Endothelial cell of umbilical vein (primary cell): Measurements from ENCODE around the gene IKZF3. TPM values are rescaled to one million over a fixed set of nuclear protein-coding genes. Genes with fewer than 3 reads are reported as not detected.

ENCODE experiments used
- BruUV-seq: library from RNA; stranded (reverse); fragments of 400-500 nt; replicated peaks from 2 replicates; lab custom pipeline; 2021; lab: Mats Ljungman, UMichigan
- CTCF ChIA-PET: fragments of 300-600, 350-600 bp; sonication (Branson Sonifier 250); formaldehyde crosslinking; loops from one replicate; lab custom pipeline; 2021; ENCODE audit warnings: antibody characterized with exemption, inconsistent platforms; lab: Charles Lee
- POLR2A ChIA-PET: fragments of 300-600, 350-600 bp; sonication (Branson Sonifier 250); formaldehyde crosslinking; loops from one replicate; lab custom pipeline; 2021; ENCODE audit warnings: antibody characterized with exemption, inconsistent platforms; lab: Charles Lee
- DNase-seq: peaks from one replicate; pipeline ENCODE4 v3.0.0-alpha.2; 2011; ENCODE audit warnings: low read depth, low spot score
- FAIRE-seq: peaks from 2 replicates; lab custom pipeline; 2011; peaks lifted over from hg19 to GRCh38; lab: Jason Lieb, UNC
- H2AFZ ChIP-seq: 2 replicates; pipeline ENCODE4 v1.6.0; 2012; ENCODE audit warnings: low read depth, low read length, control low read depth, inconsistent platforms
- H3K27ac ChIP-seq: 2 replicates; pipeline ENCODE4 v1.5.1; 2011; ENCODE audit warnings: low read depth, mild to moderate bottlenecking, control low read depth, low read length, moderate library complexity; ENCODE audit not compliant: insufficient read depth
- H3K27me3 ChIP-seq, 2 experiments: 2 replicates each; pipeline versions ENCODE4 v1.6.0 to v1.6.1; 2011; ENCODE audit warnings: low read length in 2 of 2, mixed read lengths in 1 of 2; ENCODE audit not compliant: control insufficient read depth in 2 of 2, insufficient read depth in 2 of 2
- H3K36me3 ChIP-seq, 2 experiments: 2 replicates in 1 of 2; 3 replicates in 1 of 2; pipeline ENCODE4 v1.5.1; 2011; ENCODE audit warnings: low read length in 2 of 2, mild to moderate bottlenecking in 1 of 2, moderate library complexity in 1 of 2; ENCODE audit not compliant: control insufficient read depth in 2 of 2, insufficient read depth in 2 of 2; ENCODE audit errors: extremely low read depth in 1 of 2
- H3K4me1 ChIP-seq: 3 replicates; pipeline ENCODE4 v1.5.1; 2011; ENCODE audit warnings: mild to moderate bottlenecking, low read length; ENCODE audit not compliant: control insufficient read depth, insufficient read depth; ENCODE audit errors: extremely low read depth
- H3K4me2 ChIP-seq: 2 replicates; pipeline ENCODE4 v1.6.1; 2011; ENCODE audit warnings: low read length, control low read depth, mixed read lengths; ENCODE audit not compliant: insufficient read depth
- H3K4me3 ChIP-seq, 3 experiments: fragments of 200-600 bp in 1 of 3; sonication (generic), shearing (Covaris generic) in 1 of 3; replicated peaks in 1 of 3; 2 replicates each; pipeline ENCODE4 v1.5.1; 2011 to 2016; ENCODE audit warnings: control low read depth in 3 of 3, low read length in 3 of 3, mild to moderate bottlenecking in 2 of 3, inconsistent platforms in 1 of 3, low read depth in 1 of 3, moderate library complexity in 1 of 3; ENCODE audit not compliant: insufficient read depth in 1 of 3
- H3K79me2 ChIP-seq: 2 replicates; pipeline ENCODE4 v1.6.0; 2012; ENCODE audit warnings: low read length, inconsistent platforms; ENCODE audit not compliant: control insufficient read depth, insufficient read depth
- H3K9ac ChIP-seq: replicated peaks from 2 replicates; pipeline ENCODE3; 2011; ENCODE audit warnings: low read length, control low read depth; ENCODE audit not compliant: insufficient read depth; ENCODE audit errors: extremely low read depth
- H3K9me1 ChIP-seq: replicated peaks from 3 replicates; pipeline ENCODE4 v1.6.0; 2011; ENCODE audit warnings: mild to moderate bottlenecking, low read length; ENCODE audit not compliant: control insufficient read depth, insufficient read depth; ENCODE audit errors: extremely low read depth
- H3K9me3 ChIP-seq: replicated peaks from 2 replicates; pipeline ENCODE4 v1.5.1; 2012; ENCODE audit warnings: low read length, inconsistent platforms; ENCODE audit not compliant: control insufficient read depth, insufficient read depth
- H4K20me1 ChIP-seq: replicated peaks from 2 replicates; pipeline ENCODE3; 2011; ENCODE audit warnings: mild to moderate bottlenecking, low read length; ENCODE audit not compliant: control insufficient read depth, insufficient read depth; ENCODE audit errors: extremely low read depth
- EZH2 ChIP-seq: IDR thresholded peaks from 2 replicates; pipeline ENCODE4 v1.6.1; 2012; ENCODE audit warnings: borderline replicate concordance, low read depth, mild to moderate bottlenecking, moderate library complexity, low read length, inconsistent platforms; ENCODE audit not compliant: severe bottlenecking
- FOS ChIP-seq: IDR thresholded peaks from 2 replicates; pipeline ENCODE4 v1.6.1; 2011; ENCODE audit warnings: mild to moderate bottlenecking, low read length, moderate library complexity, borderline replicate concordance; ENCODE audit not compliant: insufficient read depth
- GATA2 ChIP-seq: IDR thresholded peaks from 2 replicates; pipeline ENCODE4 v1.7.0; 2011; ENCODE audit warnings: low read depth, mild to moderate bottlenecking, moderate library complexity, mixed read lengths, low read length; ENCODE audit not compliant: insufficient read length, insufficient read depth
- JUN ChIP-seq: IDR thresholded peaks from 2 replicates; pipeline ENCODE4 v1.6.1; 2011; ENCODE audit warnings: borderline replicate concordance, low read depth; ENCODE audit not compliant: insufficient read length, insufficient read depth
- MYC ChIP-seq: IDR thresholded peaks from one replicate; pipeline ENCODE4 v1.6.1; 2011; ENCODE audit warnings: mild to moderate bottlenecking, low read depth, low read length
- POLR2A ChIP-seq: IDR thresholded peaks from 2 replicates; pipeline ENCODE4 v1.6.1; 2012; ENCODE audit warnings: low read depth, mild to moderate bottlenecking, control low read depth, low read length
- POLR2AphosphoS5 ChIP-seq: IDR thresholded peaks from 2 replicates; pipeline ENCODE4 v1.6.1; 2012; ENCODE audit warnings: low read depth, mild to moderate bottlenecking, control low read depth, low read length, moderate library complexity; ENCODE audit not compliant: insufficient read depth
- dilution Hi-C: fragments of 300-500 bp; cut with MboI; formaldehyde crosslinking; loops from one replicate; pipeline ENCODE4 v1.15.0; 2019; ENCODE audit warnings: low sequenced_read_pairs; ENCODE audit not compliant: extremely low pct_ligation_motif_present
- intact Hi-C: fragments of 100-400 bp; cut with micrococcal nuclease; formaldehyde crosslinking; loops from one replicate; pipeline ENCODE4 v1.10.0; 2022
- polyA plus RNA-seq, 4 experiments: library from polyadenylated mRNA; depleted of rRNA in 3 of 4; stranded (reverse) in 3 of 4; unstranded in 1 of 4; fragments of >200 nt; gene quantifications; 2 replicates each; pipeline versions ENCODE4 v1.2.1 to v1.2.3, GENCODE V29; 2011 to 2012; ENCODE audit warnings: missing spikeins in 1 of 4
- total RNA-seq: library from RNA; stranded (reverse); gene quantifications from 2 replicates; pipeline ENCODE4 v1.2.3, GENCODE V29; 2021
- TF ChIP-seq, protein P1 (sequence below), 2 donors: IDR thresholded peaks; 1 replicate in 1 of 2; 2 replicates in 1 of 2; pipeline ENCODE4 v1.5.1; 2011; ENCODE audit warnings: low read length in 2 of 2, mild to moderate bottlenecking in 2 of 2, moderate library complexity in 2 of 2, control low read depth in 1 of 2, inconsistent platforms in 1 of 2, low read depth in 1 of 2; ENCODE audit not compliant: insufficient read depth in 1 of 2; ENCODE audit errors: extremely low read depth in 1 of 2

IKZF3 gene
- total and polyA plus RNA-seq, 2 donors (not counting 3 experiments of a cell fraction or from before 2014, with no cell fraction given) = not detected

DNA sequence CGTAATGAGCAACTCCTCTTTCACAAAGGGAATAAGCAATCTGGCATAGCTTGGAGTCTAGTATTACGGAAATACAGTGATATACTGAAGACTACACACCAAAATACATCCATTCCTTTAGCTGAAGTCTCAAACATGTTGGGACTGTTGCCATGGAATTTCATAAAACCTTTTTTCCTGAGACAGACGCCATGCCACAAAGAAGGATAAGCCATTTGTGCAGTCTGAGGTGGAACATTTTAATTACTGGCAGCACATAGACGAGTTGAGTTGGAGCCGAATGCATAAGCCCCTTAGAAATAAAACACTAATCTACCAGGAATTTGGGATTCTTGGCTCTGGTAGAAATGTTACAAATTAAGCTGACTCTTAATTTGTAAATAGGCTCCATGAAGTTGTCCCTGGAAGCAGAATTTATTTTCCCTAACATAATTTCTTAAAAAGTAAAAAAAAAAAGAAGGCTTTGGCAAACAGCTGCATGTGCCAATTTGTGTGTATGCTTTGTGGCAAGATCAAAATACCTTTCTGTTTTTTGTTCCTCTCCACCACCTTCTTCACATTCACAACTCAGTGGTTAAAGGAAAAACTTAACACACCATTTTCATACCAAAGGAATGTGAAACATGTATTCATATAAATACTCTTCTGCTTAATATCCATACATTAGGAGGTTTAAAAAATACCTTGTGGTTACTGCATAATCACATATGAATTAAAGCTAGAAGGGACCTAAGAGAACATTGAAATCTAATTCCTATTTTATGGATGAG, 100.9 kb downstream of the IKZF3 start:
- TF ChIP-seq EZH2 (no peak), MYC (no peak), JUN (no peak), POLR2A (no peak), POLR2AphosphoS5 (no peak), GATA2 (no peak), FOS (no peak)
- TF ChIP-seq, protein P1, sequence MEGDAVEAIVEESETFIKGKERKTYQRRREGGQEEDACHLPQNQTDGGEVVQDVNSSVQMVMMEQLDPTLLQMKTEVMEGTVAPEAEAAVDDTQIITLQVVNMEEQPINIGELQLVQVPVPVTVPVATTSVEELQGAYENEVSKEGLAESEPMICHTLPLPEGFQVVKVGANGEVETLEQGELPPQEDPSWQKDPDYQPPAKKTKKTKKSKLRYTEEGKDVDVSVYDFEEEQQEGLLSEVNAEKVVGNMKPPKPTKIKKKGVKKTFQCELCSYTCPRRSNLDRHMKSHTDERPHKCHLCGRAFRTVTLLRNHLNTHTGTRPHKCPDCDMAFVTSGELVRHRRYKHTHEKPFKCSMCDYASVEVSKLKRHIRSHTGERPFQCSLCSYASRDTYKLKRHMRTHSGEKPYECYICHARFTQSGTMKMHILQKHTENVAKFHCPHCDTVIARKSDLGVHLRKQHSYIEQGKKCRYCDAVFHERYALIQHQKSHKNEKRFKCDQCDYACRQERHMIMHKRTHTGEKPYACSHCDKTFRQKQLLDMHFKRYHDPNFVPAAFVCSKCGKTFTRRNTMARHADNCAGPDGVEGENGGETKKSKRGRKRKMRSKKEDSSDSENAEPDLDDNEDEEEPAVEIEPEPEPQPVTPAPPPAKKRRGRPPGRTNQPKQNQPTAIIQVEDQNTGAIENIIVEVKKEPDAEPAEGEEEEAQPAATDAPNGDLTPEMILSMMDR (IDR thresholded peaks at IDR 0.05; ENCODE audit: extremely low read depth in 1 of 2, insufficient read depth in 1 of 2, low read depth in 1 of 2, low read length in 2 of 2) = no peak
- ChIA-PET CTCF (no interaction called here), POLR2A (no interaction called here)
- FAIRE-seq (no peak), DNase-seq (no peak)
- Histone ChIP-seq H3K9ac (no peak overlapping the region), H3K4me1 (no peaks in the 10 kb centered on the region), H3K9me3 (no peaks in the 10 kb centered on the region), H3K36me3 (no peaks in the 10 kb centered on the region), H3K4me2 (no peak overlapping the region), H4K20me1 (no peaks in the 10 kb centered on the region), H3K4me3 (no peak overlapping the region), H2AFZ (no peak overlapping the region), H3K79me2 (no peaks in the 10 kb centered on the region), H3K27ac (no peak overlapping the region), H3K27me3 (peaks cover 28 to 32% of the 10 kb centered on the region in 2 experiments), H3K9me1 (no peaks in the 10 kb centered on the region)
- BruUV-seq = no TSS peak
- intact Hi-C loops (no loop called here), dilution Hi-C loops (no loop called here)
